Measurements from ENCODE around the gene ATG16L1.
A peak's percentile ranks its signal among the peaks of the same experiment; 100 is the strongest.

Gene ATG16L1

DNA sequence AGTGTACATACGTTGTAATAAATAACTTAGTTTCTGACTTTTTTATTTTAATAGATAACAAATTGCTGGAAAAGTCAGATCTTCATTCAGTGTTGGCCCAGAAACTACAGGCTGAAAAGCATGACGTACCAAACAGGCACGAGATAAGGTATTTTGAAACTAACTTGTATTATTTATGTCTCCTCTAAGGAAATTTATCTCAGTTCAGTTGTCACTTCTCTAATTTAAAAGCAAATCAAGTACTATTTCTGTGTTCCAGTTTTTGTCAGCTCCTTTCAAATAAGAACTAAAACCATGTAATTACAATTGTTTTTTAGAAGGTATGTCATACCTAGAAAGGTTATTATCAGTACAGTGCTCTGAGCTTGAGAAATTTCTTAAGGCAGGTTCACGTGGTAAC, 4.6 kb downstream of the ATG16L1 start:
- no peak for DNase-seq (ENCODE audit: extremely low read depth in 1 of 2, low read depth in 1 of 2)

DNA sequence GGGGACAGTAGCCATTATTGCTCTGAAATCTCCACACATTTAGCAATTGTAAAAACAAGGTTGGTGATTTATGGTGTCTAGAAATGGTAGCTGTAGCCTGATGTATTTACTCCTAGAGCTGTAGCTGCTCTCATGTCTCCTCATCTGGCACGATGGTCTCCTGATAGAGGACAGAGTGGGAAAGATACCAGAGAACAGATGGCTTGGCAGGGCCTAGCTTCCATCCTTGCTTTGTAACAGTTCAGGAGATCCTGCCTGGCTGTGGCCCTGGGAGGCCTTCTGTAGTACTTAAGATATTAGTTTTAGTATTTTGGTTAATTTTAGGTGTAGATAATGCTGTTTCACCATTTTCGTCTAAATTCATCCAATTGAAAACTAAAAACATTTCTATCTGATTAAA, 6.7 kb downstream of the ATG16L1 start:
- DNase-seq (ENCODE audit: extremely low read depth in 1 of 2, low read depth in 1 of 2): no peak

DNA sequence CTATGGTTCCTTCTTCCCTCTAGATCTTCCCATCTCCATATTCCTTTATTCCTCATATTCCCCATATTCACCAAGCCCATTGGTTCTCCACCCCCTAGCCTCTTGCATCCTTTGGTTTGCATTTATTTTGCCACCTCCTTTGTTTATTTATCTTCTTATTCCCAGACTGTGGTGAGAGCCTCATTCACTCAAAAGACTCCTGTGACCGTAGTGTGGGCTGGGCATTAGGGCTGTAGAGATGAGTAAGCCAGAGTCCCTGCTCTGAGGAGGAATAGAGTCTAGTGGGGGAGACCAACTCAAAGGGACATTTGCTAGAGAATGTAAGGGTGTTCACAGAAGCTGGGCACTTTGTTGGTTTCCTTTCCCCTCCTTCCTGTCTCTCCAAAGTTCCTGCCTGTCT, 8.3 kb downstream of the ATG16L1 start:
- DNase-seq (ENCODE audit: extremely low read depth in 1 of 2, low read depth in 1 of 2): no peak

DNA sequence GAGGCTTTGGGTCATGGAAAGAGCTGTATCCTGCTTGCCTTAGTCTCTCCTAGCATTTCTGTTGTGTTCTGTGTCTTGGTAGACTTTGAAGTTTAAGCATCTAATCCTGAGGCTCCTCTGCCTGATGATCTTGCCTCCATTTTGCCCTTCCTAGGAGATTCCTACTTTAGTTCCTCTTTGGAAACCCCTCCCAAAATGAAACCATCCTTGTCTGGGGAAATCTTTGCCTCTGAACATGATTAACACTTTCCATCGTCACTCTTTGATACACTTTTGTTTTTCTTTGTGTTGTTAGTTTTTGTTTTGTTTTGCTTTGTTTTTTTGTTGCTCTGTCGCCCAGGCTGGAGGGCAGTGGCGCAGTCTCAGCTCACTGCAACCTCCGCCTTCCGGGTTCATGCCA, 9.2 kb downstream of the ATG16L1 start:
- DNase-seq (ENCODE audit: extremely low read depth in 1 of 2, low read depth in 1 of 2): no peak

DNA sequence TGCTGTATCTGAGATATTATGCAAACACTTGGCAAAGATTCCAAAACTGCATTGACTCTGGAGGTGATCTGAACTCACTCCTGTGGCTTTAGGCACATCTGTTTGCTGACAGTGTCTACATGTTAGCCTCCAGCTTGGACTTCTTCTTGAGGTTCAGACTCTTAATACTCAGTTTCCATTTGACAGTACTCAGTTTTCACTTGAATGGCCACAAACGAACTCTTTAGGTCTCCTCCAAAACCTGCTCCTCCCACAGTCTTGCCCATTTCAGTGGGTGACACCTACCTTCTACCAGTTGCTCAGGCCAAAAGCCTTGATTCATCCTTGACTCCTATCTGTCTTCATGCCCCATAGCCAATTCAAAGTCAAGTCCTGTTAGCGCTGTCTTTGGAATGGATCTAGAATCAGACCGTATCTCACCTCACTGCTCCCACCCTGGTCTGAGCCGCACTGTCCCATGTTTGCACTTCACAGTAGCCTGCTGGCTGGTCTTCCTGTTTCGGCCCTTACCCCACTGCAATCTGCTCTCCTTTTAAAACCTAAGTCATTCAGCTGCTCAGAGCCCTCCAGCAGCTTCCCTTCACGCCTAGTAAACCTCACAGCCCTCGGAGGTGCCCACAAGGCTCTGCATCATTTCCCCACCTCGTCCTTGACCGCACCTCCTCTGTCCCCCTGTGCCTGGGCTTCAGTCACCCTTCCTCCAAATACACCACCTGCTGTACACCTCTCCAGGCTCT, 10.5 kb downstream of the ATG16L1 start:
- no peak for DNase-seq (ENCODE audit: extremely low read depth in 1 of 2, low read depth in 1 of 2)

DNA sequence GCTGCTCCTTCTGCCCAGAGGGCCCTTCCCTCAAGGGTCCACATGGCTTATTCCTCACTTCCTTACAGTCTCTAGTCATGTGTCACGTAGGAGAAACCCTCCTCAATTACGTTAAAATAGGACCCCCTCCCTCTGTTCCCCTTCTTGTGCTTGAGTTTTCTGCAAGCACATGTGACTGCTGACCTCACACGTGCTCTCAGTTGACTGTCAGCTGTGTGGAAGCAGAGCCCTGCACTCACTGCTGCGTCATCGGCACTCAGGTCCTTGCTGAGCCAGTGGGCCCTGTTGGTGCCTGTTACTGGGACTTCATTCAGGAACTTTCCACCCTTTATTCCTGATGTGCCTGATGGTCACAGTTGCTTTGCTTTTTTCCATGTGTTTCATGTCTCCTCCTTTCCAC, 11.1 kb downstream of the ATG16L1 start:
- DNase-seq (ENCODE audit: extremely low read depth in 1 of 2, low read depth in 1 of 2): no peak

DNA sequence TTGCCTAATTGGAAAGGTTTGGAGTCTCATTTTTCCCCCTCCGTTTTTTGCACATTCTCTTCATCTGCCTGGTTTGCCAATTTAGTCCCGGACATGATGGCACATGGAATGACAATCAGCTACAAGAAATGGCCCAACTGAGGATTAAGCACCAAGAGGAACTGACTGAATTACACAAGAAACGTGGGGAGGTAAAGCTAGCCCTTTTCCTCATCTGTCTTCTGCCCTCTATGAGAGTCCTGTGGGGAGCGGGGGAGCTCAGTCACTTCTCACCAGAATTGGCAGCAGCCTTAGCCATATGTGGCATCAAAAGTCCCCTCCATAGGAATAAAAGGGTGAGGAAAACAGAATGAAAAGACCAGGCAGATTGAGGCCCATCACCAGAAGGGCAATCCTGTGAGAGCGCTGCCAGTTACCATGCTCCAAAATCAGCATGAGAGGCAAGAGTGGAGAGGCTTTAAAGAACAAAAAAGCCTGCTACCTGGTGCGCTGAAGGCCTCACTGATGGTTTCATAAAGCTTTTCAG, 11.6 kb downstream of the ATG16L1 start:
- no peak for DNase-seq (ENCODE audit: extremely low read depth in 1 of 2, low read depth in 1 of 2)

DNA sequence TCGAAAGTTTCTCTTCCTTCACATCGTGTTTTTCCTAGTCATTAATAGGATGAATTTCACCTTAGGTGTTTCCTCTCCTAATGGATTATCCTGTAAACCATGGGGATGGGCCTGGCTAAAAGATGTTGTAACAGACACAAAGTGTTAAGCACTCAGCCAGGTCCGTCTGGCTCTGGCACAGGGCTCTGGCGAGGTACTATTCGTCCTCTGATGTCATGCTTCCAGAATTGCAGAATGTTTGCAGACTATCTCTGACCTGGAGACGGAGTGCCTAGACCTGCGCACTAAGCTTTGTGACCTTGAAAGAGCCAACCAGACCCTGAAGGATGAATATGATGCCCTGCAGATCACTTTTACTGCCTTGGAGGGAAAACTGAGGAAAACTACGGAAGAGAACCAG, 13.2 kb downstream of the ATG16L1 start:
- DNase-seq (ENCODE audit: extremely low read depth in 1 of 2, low read depth in 1 of 2): no peak

DNA sequence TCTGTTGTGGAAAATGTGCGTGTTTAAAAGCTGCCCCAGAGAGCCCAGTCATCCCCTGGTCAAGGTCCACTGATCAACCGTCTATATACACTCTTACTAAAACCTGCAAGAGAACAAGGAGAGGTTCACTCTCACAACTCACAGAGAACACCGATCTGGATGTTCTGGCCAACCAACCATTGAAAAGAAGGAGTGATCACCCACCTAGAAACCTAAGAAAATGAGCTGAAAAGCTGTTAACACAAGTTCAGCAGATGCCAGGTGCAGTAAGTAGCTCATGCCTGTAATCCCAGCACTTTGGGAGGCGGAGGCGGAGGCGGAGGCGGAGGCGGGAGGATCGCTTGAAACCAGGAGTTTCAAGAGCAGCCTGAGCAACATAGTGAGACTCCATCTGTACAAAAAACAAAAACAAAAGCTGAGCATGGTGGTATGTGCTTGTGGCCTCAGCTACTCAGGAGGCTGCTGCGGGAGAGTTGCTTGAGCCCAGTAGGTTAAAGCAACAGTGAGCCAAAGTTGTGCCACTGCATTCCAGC, 14.5 kb downstream of the ATG16L1 start:
- DNase-seq (ENCODE audit: extremely low read depth in 1 of 2, low read depth in 1 of 2): no peak

DNA sequence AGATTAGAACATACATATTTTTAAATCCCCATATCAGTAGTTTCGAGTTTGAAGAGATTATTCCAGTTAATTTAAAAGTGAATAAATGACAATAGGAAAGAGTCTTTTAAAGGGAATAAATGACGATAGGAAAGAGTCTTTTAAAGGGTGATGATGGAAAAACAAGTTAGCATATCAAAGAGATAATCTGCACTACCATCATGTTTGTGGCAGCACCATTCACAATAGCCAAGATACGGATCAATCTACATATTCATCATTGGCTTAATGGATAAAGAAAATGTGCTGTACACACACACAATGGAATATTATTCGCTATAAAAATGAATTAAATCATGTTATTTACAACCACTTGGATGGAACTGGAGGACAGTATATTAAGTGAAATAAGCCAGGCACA, 15.0 kb downstream of the ATG16L1 start:
- no peak for DNase-seq (ENCODE audit: extremely low read depth in 1 of 2, low read depth in 1 of 2)

DNA sequence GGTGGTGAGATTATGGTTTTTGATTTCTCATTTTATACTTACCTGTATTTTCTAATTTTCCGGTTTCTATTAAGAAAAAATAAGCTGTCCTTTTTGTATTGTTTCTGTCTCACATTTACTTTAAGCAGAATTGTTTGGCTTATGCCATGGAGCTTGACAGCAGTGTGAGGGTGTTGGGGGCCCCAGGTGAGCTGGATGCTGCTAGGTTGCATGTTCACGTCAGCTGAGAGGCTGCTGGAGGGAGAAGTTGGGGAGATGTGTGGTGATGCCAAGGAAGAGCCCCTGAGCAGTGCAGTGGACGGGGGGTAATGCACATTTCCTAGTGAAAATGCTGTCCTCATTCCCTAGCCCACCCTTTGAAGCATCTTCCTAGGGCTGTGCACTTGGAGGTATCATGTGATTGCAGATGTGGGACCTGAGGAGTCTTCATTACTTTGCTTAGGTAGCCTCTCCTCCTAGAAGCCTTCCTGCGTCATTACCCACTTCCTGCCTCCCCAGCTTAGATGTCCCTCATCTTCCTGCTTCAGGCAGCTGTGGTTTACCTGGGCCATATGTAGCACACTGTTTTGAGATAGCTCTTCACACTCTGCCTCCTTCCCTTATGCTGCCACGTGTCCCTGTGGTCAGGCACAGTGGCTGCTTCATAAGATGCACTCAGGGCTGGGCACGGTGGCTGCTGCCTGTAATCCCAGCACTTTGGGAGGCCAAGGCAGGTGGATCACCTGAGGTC, 16.2 kb downstream of the ATG16L1 start:
- peak; percentile 58 to 60 for DNase-seq (ENCODE audit: extremely low read depth in 1 of 2, low read depth in 1 of 2)

DNA sequence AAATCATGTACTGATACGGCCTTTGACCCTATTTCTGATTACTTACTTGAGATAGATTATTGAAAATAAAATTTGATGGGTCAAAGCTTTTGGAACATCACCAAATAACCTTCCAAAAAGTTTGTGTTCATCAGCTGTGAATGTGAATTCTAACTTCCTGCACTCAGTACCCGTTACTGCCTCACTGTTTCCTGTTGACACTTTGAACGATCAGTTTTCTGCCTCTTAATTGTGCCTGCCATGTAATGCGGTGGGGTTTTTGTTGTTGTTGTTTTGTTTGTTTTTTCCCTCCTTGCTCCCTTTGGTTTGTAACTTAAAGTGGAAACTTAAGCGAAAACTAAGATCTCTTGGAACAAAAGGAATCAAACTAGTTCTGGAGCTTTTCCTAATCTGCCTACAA, 18.9 kb downstream of the ATG16L1 start:
- no peak for DNase-seq (ENCODE audit: extremely low read depth in 1 of 2, low read depth in 1 of 2)

DNA sequence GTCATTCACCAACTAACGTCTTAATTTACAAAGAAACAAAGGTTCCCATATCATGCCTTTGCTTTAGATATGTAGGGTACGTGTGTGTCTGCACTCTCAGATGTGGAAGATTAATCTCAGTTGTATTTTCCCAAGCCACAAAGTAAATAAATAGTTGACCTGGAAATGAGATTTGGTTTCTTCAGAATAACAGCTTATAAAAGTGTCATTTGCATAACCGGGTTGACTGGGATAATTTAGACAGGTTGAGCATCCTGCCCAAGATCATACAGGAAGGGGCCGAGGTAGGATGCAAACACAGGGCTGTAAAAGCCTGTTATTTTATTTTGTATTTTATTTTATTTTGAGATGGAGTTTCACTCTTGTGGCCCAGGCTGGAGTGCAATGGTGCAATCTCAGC, 19.5 kb downstream of the ATG16L1 start:
- no peak for DNase-seq (ENCODE audit: extremely low read depth in 1 of 2, low read depth in 1 of 2)

DNA sequence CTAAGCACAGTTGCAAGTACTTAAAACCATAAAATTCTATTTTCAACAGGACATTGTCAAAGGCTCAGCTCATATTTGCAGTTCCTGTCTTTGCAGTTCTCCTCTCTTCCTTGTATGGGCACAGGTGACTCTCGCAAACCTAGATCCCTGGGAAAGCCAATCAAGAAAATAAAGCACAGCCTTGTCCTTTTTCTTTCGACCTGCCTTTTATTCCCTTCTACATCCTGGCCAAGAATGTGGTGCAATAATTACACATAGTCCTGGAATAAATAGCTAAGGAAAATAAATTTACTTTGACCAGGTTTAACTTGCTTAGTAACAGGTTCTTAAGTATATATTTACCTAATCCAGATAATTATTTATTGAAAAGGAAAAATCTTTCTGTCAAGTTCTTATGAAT, 20.2 kb downstream of the ATG16L1 start:
- DNase-seq (ENCODE audit: extremely low read depth in 1 of 2, low read depth in 1 of 2): no peak

DNA sequence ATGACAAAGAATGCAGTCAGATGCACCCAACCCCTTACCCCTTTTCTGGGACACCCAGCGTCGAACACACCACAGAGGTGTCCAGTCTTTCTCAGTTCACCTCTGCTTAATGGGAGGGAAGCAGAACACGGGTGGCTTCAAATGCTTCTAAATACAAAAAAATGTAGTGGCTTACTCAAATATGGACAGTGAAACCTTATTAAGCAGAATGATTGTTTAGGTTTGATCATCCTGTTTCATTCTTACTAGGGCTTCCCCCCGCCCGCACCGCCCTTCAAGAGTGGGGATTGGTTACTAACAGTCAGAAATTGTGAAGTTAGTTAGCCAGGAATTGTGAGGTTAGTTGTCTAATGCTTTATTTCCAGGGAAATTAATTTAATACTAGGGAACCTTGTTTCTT, 21.6 kb downstream of the ATG16L1 start:
- DNase-seq (ENCODE audit: extremely low read depth in 1 of 2, low read depth in 1 of 2): no peak

DNA sequence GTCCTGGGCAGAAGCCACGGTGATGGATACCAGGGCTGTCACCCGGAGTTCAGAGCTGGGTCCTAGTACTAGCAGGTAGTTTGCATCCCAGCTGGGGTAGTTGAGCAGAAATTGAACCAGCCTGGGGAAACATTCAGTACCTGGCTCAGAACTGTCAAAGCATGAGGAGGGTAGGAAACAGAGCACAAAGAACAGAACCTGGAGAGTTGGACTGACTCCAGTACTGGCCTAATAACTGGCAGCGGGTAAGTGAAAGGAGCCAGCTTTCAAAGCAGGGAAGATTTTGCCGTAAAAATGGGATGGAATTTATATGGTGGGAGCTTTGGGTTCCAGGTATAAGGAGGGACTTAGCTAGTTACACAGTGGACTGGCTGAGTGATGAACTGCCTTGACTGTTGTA, 23.8 kb downstream of the ATG16L1 start:
- no peak for DNase-seq (ENCODE audit: extremely low read depth in 1 of 2, low read depth in 1 of 2)

DNA sequence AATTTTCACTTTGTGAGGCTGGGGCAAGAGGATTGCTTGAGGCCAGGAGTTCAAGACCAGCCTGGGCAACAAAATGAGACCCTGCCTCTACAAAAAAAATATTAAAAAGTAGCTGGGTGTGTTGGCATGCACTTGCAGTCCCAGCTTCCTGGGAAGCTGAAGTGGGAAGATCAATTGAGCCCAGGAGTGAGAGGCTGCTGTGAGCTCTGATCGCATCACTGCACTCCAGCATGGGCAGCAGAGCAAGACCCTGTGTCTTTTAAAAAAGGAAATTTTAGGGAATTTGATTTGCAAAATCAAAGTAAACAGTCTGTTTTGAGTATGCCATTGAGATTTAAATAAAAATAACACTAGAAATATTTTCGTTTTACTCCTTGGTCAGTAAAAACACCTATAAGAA, 27.4 kb downstream of the ATG16L1 start:
- DNase-seq (ENCODE audit: extremely low read depth in 1 of 2, low read depth in 1 of 2): no peak

DNA sequence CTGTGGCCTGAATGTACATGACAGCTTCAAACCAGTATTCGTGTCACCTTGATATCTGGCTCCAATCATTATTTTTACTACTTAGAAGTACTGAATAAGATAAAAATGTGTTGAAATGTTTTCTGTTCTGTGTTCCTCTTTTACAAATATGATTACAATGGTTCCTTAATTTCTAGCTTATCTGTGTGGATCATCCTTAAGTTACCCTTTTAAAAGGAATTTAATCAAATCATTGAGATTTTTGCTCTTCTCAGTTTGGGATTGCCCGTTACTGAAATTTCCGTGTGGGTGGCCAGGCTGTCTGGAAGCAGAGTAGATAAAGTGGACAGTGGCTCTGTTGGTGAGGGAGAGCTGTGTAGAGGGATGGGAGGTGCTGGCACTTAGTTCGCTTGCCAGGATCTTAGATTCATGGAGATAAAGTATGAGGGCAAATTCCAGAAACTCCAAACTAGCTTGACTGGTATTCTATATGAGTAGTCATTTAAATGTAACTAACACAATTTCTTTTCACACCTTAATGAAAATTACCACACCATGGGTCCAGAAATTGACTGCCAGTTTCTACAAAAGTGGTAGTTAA, 28.7 kb downstream of the ATG16L1 start:
- no peak for DNase-seq (ENCODE audit: extremely low read depth in 1 of 2, low read depth in 1 of 2)

DNA sequence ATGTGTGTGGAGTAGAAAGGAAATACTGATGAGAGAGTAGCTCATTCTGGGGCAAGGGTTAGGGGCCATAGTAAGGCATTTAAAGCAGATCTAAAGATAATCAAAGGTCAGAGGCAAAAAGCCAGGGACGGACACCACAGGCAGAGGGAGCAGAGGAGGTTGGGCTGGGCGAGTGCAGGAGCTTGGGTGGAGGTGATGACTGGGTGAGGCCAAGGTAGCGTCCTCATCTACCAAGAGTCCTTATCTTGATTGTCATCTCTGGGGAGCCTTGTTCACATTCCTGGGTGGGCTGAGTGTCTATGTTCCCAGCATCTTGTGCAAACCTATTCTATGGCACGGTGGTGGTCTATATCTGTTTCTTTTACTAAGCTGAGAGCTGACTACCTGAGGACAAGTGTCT, 30.1 kb downstream of the ATG16L1 start:
- DNase-seq (ENCODE audit: extremely low read depth in 1 of 2, low read depth in 1 of 2): no peak

DNA sequence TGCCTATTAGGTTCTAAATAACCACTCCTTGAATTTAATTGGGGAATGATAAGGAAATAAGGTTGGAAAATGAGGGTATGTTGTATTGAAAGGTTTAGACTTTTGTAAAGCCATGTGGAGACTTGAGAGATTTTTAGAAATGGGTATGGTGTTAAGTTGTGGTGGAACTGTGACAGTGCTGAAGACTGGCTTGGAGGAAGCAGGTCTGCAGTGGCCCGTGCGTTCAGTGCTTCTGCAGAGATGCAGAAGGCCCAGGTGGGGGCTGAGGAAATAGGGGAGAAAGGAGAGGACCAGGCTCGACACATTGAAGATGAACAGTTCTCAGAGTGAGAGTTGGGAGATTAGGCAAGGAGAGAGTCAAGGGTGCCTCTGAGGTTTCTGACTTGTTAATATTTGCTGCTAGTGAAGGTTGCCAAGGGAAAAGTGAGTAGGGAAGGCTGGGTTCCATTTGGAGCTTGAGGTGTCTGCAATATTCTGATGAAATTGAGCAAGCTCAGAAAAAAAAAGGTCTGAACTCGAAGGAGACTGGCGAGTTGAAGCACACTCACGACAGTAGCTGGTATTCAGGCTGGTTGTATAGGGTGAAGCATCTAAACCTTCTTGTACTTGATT, 30.6 kb downstream of the ATG16L1 start:
- DNase-seq (ENCODE audit: extremely low read depth in 1 of 2, low read depth in 1 of 2): no peak

DNA sequence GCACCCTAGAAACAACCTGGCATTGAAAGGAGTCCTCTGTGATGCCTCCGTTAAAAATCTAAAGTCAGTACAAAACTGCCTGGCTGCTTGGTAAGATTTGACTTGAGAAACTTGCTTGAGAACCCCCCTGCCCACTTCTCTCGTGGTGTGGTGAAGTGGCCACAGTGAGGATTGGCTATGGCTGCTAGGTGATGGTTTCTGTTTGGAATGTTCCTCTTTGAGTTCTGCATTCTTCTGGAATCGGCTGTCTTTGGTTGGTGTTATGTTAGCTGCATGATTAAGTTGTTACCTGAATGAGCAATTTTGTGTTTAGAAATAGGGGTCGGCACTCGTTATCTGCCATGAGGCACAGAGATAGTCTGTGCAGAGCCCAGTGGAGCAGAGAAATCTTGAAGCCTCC, 34.4 kb downstream of the ATG16L1 start:
- DNase-seq (ENCODE audit: extremely low read depth in 1 of 2, low read depth in 1 of 2): no peak

All from activated CD8-positive, alpha-beta memory T cell treated with anti-CD3 and anti-CD28 coated beads for 1 hour (primary cell).